MM.1S (cell line): ENCODE measurements around the gene SEMA3D.

Source experiments
- EZH2phosphoT487 ChIP-seq: fragments of 300-600 bp; sonication (generic); IDR thresholded peaks from 2 replicates; pipeline ENCODE4 v1.6.1; 2018; ENCODE audit warnings: antibody characterized with exemption, low read length
- TF ChIP-seq, protein P1 (sequence below): fragments of 300-600 bp; sonication (generic); IDR thresholded peaks from 2 replicates; pipeline ENCODE4 v1.5.1; 2016; ENCODE audit warnings: antibody characterized with exemption, low read length, mixed read lengths

GRCh38 chr7:85090143-85090542, 96.7 kb downstream of the SEMA3D start:
- TF ChIP-seq EZH2phosphoT487 = no peak
- TF ChIP-seq, protein P1, sequence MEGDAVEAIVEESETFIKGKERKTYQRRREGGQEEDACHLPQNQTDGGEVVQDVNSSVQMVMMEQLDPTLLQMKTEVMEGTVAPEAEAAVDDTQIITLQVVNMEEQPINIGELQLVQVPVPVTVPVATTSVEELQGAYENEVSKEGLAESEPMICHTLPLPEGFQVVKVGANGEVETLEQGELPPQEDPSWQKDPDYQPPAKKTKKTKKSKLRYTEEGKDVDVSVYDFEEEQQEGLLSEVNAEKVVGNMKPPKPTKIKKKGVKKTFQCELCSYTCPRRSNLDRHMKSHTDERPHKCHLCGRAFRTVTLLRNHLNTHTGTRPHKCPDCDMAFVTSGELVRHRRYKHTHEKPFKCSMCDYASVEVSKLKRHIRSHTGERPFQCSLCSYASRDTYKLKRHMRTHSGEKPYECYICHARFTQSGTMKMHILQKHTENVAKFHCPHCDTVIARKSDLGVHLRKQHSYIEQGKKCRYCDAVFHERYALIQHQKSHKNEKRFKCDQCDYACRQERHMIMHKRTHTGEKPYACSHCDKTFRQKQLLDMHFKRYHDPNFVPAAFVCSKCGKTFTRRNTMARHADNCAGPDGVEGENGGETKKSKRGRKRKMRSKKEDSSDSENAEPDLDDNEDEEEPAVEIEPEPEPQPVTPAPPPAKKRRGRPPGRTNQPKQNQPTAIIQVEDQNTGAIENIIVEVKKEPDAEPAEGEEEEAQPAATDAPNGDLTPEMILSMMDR = no peak
